NCI-H1417 treated with DMSO at 0.1 percent for 48 hours (cell line): ENCODE data around the gene ISG15.
"Not testable (repeated sequence)": the region's sequence is repeated elsewhere in the genome, so short reads cannot be mapped to it uniquely, and the experiment has no call there.

Source experiments
- DNase-seq: peaks from one replicate; lab custom pipeline; 2025; lab: John Stamatoyannopoulos, UW

The ISG15 gene

GRCh38 chr1:975365-975764, 37.9 kb upstream of the ISG15 start:
- no peak for DNase-seq

GRCh38 chr1:975896-976683, 37.2 kb upstream of the ISG15 start:
- DNase-seq, result no peak

- not testable (repeated sequence) for DNase-seq
Observed at GRCh38 chr1:976791-977190, 36.5 kb upstream of the ISG15 start.

GRCh38 chr1:978069-978834, 35.0 kb upstream of the ISG15 start:
- no peak for DNase-seq

- no peak for DNase-seq
Observed at GRCh38 chr1:978835-979743, 34.2 kb upstream of the ISG15 start.

- no peak for DNase-seq
Observed at GRCh38 chr1:979744-980072, 33.6 kb upstream of the ISG15 start.

GRCh38 chr1:980137-980571, 33.1 kb upstream of the ISG15 start:
- DNase-seq, result no peak

- DNase-seq, result no peak
Observed at GRCh38 chr1:980602-981395, 32.5 kb upstream of the ISG15 start.

GRCh38 chr1:981491-981954, 31.8 kb upstream of the ISG15 start:
- DNase-seq, result no peak

GRCh38 chr1:981955-982558, 31.2 kb upstream of the ISG15 start, which contains the start of gene PERM1:
Gene PERM1 (minus strand): TSS chr1:982093. CDS start chr1:981029, 1,064 bp downstream.
- no peak for DNase-seq

- DNase-seq, result no peak
Observed at GRCh38 chr1:982765-983436, 30.4 kb upstream of the ISG15 start.

GRCh38 chr1:983798-984475, 29.4 kb upstream of the ISG15 start:
- DNase-seq, result no peak

- DNase-seq, result no peak
Observed at GRCh38 chr1:984476-984814, 28.9 kb upstream of the ISG15 start.

- DNase-seq, result no peak
Observed at GRCh38 chr1:985126-985525, 28.2 kb upstream of the ISG15 start.

GRCh38 chr1:988061-988460, 25.2 kb upstream of the ISG15 start:
- not testable (repeated sequence) for DNase-seq

- not testable (repeated sequence) for DNase-seq
Observed at GRCh38 chr1:991275-991674, 22.0 kb upstream of the ISG15 start.

GRCh38 chr1:991895-992294, 21.4 kb upstream of the ISG15 start:
- no peak for DNase-seq

GRCh38 chr1:992362-992761, 20.9 kb upstream of the ISG15 start:
- no peak for DNase-seq

GRCh38 chr1:993379-993995, 19.8 kb upstream of the ISG15 start:
- no peak for DNase-seq
